Pons (tissue), 1 donor: ENCODE data around the gene DHX29.
A peak's percentile ranks its signal among the peaks of the same experiment; 100 is the strongest.

Experiments
- DNase-seq: peaks from one replicate; pipeline ENCODE4 v3.0.0-alpha.2; 2016; ENCODE audit warnings: low spot score

DHX29 gene

DNA sequence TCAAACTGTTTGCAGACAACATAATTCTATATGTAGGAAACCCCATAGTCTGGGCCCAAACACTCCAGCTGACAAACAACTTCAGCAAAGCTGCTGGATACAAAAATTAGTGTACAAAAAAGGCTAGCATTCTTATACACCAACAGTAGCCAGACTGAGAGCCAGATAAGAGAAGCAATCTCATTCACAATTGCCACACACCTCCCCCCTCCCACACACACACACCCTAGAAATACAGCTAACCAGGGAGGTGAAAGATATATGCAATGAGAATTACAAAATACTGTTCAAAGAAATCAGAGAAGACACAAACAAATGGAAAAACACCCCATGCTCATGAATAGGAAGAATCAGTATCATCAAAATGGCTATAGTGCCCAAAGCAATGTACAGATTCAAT is 9.3 kb upstream of the DHX29 start:
- no peak for DNase-seq

DNA sequence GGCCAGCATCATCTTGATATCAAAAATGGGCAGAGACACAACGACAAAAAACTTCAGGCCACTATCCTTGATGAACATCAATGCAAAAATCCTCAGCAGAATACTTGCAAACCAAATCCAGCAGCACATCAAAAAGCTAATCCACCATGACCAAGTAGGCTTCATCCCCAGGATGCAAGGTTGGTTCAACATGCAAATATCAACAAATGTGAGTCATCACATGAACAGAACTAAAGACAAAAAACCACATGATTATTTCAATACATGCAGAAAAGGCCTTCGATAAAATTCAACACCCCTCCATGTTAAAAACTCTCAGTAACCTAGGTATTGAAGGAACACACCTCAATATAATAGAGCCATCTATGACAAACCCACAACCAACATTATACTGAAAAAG is 8.8 kb upstream of the DHX29 start:
- no peak for DNase-seq

DNA sequence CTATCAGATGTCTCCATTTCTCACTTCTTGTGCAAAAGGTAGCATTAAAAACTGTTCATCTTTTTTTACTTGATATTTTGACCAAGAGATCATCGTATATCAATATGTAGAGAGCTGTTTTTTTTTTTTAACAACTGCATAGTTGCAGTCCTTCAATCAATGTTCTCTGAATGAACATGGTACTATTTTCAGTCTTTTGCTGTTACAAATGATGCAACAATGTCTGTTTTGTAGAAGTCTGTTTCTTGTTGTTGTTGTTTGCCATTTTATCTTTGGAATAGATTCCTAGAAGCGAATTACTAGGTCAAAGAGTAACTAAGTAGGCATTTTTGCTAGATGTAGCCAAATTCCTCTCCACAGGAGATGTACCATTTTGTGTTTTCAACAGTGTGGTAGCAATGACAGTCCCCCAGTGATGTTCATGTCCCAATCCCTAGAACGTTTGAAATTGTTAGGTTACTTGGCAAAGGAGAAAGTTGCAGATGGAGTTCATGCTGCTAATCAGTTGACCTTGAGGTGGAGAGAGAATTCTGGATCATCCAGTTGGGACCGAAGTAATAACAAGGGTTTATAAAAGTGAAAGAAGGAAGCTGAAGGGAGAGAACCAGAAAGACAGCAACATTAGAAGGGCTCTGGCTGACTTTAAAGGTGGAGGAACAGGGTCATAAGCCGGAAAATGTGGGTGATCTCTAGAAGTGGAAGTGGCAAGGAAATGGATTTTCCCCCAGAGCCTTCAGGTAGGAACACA is 6.5 kb upstream of the DHX29 start:
- no peak for DNase-seq

DNA sequence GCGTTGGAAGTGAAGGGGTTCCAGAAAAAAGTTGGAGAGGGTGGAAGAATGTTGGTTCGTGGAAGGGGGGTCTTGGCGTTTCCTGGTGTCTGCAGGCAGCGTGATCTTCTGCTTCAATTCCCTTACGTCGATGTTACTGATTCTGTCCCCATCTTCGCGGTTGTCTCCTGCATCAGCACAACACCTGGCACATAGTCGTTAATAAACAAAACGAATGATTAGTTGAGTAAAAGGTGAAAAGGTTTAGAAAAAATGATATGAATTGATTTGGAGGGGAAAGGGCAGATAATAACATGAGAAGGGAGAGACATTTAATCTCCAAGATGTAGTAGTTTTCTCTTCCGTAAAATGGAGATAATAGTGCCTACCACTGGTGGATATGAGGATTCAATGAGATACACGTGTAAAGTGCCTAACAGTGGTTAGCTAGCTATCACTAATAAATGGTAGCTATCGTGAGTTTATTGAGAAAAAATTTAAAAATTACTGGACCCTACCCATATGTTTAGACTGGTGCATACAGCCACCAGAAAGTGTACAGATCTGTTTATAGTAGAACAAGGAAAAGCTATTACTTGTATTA is 851 bp upstream of the DHX29 start:
- DNase-seq = no peak

DNA sequence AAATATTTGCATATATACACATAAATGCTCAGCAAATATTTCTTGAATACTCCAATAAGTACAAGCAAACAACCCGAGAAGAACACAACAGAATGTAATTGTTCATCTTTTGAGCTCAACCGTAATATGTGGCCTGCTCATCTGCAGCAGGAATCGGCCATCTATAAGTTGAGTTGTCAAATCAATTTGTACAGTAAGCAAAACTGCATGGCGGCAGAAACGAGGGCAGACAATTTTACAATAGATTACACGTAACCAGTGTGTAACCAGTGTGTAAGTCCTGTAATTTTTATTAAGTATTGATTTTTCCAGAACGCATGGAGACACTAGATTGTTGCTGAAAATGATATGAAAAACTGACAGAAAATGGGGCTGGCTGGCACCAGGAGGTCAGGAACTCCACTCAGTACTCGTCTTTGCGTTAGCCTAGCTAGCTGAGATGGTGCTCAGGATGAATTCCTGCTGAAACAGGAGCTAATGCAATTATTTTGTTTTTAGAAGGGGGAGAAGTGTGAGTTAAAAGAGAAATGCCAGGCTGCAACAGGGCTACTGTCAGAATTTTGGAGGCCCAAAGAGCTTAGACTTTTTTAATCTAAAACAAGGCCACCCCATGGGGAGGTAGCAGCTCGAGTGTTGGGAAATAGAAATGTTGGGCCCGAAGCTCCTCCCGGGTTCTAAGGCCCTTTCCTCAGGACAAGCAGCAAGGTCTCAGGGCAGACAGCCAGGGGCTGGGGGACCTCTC is 682 bp downstream of the DHX29 start:
- no peak for DNase-seq

DNA sequence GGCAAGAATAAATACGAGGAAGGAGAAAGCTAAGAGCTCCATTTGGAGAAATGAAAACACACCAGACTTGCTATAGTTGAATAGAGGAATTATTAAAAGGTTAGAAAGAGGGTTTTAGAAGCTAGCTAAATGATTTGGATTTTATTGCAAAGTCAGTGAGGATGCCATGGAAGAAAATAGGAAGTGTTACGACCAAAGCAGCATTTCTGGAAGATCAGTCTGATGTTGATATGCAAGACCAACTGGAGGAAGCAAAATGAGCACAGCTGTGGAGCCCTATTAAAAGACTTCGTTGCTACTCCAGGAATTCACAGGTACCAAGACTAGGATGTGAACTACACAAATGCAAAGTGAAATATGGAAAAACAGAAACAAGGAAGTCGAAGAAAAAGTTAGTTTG is 2.1 kb downstream of the DHX29 start:
- DNase-seq = no peak

DNA sequence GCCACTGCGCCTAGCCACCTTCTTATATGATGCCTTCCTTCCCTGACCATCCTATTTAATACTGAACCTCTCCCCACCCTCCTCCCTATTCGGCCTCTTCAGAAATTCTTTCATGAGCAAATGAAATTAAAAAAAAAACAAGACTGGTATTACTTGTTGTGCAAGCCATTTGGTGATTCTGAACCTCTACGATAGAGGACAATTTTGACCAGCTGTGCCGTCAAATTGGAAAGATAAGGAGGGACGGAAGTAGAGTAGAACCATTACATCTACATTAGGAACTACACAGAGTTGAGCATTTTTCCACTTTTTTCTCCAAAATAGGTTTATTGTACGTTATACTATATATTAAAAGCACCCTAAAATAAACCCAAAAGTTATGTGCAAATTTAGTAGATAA is 2.9 kb downstream of the DHX29 start:
- no peak for DNase-seq

DNA sequence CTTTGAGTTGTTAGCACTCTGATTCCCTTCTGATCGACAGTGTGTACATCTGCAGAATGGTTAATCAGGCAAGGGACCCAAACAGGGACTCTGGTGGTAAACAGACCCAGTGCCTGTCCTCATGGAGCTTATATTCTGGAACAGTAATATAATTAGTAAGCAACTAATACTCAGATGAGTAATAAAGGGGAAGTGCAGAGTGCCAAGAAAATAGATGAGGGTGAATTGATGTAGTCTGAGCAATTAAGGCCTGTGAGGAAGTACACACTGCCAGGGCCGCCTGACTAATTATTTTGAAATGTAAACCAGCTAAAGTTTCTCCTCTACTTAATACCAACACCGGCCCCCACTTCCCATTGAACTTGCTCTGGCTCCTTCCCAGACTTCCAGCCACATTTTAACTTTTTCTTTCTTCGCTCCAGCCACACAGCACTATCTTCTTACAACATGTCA is 4.2 kb downstream of the DHX29 start:
- no peak for DNase-seq

DNA sequence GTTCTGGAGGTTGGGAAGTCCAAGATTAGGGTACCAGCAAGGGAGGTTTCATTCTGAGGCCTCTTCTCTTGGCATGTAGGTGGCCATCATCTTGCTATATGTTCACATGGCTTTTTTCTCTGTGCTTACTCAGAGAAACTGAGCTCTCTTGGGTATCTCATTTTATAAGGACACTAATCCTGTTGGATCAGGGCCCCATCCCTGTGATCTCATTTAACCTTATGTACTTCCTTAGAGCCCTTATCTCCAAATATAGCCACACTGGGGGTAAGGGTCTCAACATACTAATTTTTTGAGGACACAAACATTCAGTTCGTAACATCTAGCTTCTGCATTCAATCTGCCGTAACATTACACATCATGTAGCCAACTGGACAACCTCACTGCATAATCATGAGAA is 6.6 kb downstream of the DHX29 start:
- DNase-seq = no peak

DNA sequence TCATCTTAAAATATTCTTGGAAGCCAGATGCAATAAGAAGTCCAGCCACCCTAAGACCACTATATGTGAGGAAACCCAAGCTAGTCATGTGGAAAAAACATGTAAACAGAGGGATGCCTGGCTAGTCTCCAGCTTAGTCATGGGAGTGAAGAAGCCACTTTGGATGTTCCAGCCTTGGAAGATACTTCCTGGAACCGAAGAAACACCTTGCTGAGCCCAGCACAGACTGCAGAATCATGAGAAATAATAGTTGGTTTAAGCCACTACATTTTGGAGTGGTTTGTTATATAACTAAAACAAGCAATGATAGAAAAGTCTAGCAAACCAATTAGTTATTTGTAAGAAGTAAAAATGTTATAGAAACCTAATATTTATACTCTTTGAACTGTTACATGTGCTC is 12.6 kb downstream of the DHX29 start:
- DNase-seq = no peak

DNA sequence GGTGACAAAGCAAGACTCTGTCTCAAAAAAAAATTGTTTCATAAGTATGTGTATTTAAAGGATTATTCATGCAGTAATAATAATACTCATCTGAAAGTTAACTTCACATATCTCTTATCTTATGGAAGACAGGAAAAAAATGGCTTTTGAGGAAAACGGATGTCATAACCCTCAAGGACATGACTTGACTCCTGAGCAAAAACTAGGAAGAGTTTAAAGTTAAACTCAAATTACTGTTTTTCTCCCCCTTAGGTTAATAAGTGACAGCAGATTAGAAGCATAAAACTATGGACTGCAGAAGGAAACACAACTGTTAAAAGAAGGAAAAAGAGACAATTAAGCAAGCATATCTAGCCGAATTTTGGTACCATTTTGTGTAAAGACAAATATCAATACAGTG is 16.5 kb downstream of the DHX29 start:
- DNase-seq = no peak

DNA sequence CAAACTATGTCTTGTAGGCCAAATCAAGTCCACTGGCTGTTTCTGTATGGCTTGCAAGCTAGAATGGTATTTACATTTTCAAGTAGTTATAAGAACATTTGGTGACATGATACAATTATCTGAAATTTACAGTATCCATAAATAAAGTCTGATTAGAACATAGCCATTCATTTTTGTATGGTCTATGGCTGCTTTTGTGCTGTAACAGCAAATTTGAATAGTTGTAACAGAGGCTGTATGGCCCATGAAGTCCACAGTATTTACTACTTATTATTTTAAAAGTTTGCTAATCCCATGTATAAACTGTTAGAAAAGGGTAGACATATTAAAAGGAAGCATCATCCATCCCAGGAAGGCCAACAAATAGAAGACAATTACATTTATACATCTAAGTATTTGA is 17.7 kb downstream of the DHX29 start:
- DNase-seq = no peak

DNA sequence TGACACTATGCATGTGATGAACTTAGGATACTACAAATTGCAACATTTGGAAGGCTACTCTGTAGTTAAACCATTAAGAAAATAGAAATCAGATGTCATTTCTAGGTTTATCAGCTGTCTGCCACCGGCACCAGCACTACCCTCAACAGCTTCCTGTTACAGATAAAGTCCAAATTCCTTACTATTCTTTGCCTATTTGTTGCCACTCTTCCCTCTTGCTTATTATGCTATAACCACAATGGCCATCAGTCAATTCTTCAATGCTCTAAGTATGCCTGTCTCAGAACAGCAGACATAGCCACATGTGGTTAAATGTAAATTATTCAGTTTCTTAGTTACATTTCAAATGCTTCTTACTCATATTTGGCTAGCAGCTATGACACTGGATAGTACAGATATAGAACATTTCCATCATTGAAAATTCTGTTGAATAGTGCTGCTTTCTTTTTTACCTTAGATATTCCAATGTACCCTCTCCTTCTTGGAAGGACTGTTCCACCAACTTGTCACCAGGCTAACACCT is 21.0 kb downstream of the DHX29 start:
- no peak for DNase-seq

DNA sequence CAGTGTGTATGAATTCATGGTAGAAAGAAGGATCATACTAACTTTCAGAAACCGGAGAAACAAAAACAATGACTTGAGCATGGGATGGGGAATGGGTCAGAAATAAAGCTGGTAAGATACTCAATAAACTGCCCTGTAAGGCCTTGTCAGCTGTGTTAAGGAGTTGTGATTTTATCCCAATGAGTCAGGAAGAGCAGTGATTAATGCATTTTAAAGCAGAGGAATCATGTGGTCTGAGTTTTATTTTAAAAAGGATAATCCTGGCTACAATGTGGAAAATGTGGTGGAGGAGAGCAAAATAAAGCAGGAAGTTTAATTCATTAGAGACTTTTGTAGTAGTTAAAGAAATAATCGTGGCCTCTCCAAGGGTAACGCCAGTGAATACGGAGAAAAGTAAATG is 28.7 kb downstream of the DHX29 start:
- no peak for DNase-seq

DNA sequence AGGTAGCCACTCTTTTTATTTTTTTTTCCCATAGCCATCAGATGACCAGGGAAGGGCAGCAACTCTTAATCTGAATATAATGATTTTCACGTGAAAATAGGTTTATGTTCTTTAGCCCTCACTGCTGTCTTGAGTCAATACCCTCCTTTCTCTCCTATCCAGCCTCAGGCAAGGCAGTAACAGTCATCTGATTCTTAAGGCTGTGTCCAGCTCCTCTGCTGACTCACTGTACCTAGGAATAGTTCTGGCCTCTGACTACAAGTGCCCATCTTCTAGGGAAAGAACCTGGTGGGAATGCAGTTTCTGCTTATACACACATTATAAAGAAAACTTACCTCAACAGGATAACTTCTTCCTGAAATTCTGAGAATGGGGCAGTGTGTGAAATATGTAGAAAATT is 30.7 kb downstream of the DHX29 start:
- no peak for DNase-seq

DNA sequence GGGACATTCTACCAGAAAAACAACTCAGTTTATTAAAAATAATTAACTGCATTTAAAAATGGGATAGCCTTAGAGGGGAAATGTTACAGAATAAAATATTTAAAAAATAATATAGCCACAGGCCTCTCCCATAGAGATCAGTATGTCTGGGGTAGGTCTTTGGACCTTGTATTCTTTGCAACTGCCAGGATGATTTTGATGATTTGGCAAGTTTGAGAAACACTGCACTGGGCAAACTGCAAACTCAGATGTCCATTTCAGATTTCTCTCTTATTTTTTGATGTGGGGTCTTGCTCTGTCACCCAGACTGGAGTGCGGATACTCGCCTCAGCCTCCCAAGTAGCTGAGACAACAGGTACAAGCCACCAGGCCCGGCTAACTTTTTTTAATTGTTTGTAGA is 49.2 kb downstream of the DHX29 start:
- DNase-seq = no peak

DNA sequence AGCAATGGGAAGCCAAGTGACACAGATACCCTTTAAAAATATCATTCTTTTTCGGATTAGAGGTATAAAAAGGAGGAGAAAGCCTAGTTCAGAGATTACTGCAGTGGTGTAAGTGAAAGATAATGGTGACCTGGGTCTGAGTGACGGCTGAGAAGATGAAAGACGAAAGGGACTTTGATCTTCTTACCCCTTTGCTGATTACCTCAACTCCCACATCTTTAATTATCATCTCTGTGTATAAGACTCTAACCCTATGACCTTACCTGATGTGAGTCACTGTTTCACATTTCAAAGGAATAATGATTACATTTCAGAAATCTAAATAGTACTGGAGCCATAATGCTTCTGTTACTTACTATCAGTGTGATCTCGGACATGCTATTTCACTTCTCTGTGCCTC is 52.7 kb downstream of the DHX29 start:
- no peak for DNase-seq

DNA sequence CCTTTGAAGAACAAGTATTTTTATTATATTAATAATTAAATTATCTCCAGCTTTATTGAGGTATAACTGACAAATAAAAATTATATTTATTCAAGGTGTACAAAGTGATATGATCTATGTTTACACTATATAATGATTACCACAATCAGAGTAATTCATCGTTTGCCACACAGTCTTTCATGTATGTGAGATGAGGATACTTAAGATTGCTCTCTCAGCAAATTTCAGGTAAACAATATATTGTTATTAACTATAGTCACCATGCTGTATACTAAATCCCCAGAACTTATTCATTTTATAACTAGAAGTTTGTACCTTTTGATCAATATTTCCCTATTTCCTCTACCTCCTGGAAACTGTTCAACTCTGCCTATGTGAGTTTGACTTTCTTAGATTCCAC is 57.4 kb downstream of the DHX29 start:
- DNase-seq = no peak

DNA sequence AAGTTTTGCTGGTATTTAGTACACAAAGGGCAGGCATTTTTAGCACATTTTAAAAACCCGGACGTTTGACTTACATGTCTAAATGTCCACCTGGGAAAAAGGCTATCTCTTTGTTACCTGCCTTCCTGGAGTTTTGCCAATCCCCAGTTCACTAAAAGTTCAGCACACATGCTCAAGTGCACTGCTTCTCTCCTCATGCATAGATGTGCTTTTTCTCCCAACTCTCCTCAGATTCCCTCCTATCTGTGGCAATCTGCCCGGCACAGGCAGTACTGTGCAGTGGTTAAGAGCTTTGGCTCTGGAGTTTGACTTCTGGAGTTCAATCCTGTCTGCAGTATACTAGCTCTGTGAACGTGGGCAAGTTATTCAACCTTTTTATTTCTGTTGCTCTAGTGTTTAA is 65.7 kb downstream of the DHX29 start:
- no peak for DNase-seq

DNA sequence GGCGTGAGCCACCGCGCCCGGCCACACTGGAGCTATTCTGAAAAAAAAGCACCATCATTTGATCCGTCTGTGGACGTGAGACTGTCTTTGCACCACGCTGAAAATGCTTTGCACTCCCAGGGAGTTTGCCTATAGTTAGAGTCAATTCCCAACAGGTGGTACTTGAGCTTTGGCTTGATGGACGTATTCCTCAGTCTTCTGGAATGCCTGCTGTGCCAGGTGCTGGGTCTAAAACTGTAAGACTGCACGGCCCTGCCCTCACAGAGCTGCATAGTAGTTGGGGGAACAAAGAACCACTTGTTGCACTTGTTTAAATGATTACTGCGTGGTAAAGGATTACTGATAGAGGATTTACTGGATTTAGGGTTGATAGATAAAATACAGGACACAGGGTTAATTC is 70.7 kb downstream of the DHX29 start:
- no peak for DNase-seq

DNA sequence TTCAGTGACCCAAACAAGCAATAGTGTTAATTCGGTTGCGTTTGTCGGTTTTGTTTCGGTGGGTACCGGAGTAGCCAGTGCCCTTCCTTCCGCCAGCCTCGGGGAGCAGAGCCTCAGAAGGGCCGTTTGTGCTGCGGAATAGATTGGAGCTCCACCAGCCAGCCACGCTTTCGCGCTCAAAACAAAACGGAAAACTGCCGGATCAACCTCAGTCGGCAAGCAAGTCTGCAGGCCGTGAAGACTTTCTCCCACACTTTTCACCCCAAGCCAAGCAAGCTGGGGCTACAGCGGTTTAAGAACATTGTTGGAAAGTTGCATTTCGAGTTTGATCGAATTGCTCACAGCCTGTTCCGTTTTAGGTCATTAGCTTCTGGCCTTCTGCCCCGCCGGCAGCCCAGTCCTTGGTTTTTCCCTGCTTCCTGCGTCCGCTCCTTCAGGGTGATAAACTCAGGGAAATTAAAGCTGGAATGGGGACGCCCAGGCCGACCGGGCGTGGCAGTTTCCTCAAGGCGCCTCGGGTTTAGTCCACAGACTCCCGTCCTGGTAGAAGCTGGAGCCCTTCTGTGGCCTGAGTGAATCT is 73.3 kb downstream of the DHX29 start:
- DNase-seq = peak; percentile 2

DNA sequence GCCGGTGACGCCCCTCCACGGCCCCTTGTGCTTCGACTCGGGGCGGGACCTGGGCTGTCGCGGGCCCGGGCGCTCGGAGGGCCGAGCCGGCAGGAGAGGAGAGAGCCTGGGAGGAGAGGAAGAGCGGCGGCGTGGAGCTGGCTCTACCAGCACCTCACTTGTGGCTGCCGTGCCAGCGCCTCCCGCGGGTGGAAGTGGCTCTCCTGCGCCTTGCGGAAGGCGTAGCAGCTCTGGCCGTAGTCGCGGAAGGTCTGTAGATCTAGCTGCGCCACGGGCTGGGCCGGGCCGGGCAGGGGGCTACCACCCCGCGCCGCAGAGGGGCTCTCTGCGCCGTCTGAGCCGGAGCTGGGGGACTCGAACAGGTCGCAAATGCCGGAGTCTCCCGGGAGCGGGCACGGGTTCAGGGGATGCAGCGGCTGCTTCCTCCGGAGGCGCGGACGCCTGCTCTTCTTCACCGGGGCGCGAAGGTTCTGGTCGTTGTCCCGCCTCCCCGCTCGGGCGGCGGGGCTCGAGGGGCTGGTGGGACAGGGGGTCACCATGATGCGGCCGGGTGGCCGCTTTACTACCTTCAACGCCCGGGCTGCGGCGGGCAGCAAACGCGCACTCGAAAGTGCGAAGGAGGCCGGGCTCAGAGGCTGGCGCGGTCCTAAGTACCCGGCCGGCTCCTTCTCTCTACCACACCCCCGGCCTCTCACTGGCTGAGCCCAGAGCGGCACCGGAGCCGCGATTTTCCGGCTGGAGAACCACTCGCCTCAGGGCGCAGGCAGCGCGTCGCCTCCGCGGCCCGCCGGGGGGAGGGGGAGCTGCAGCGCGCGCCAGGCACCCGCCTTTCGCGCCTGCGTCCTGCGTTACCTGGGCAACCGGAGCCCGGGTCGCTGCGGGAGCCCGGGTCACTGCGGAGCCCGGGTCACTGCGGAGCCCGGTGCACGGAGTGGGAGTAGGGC is 74.2 kb downstream of the DHX29 start, which contains the start of gene CCNO:
Gene CCNO, minus strand, starts transcription at position 624 of the 944 bp plus-strand sequence. Its CDS starts 85 bp downstream, at position 539.
- DNase-seq = no peak
